K562 (cell line): ENCODE measurements around the gene CNTN5. TPM values are rescaled to one million over a fixed set of nuclear protein-coding genes. Genes with fewer than 3 reads are reported as not detected.

Experiments
- BACH1 ChIP-seq: fragments of 200-800 bp; sonication (Bioruptor generic); IDR thresholded peaks from 2 replicates; pipeline ENCODE4 v1.6.1; 2016; ENCODE audit warnings: missing genetic modification characterization, missing compliant biosample characterization
- CEBPZ ChIP-seq: fragments of 150-350 bp; IDR thresholded peaks from 2 replicates; pipeline ENCODE4 v1.6.1; 2014; ENCODE audit warnings: low read depth, mild to moderate bottlenecking, low read length, borderline replicate concordance
- HIVEP1 ChIP-seq: fragments of 250-450 bp; sonication (Bioruptor Pico); IDR thresholded peaks from 2 replicates; pipeline ENCODE4 v1.4.0; 2020; ENCODE audit warnings: mild to moderate bottlenecking
- HMGN3 ChIP-seq: IDR thresholded peaks from 2 replicates; pipeline ENCODE4 v1.6.1; 2011; ENCODE audit warnings: borderline replicate concordance, low read depth, mild to moderate bottlenecking, mixed read lengths, low read length; ENCODE audit not compliant: insufficient read length; ENCODE audit errors: extremely low read depth
- JUN ChIP-seq, 2 experiments: sonication (generic) in 1 of 2; formaldehyde crosslinking in 1 of 2; IDR thresholded peaks; 2 replicates each; pipeline versions ENCODE4 v1.6.1 to v1.8.0; 2012 to 2022; ENCODE audit warnings: borderline replicate concordance in 2 of 2, mild to moderate bottlenecking in 2 of 2, improper control_type of control experiment in 1 of 2, low read depth in 1 of 2, low read length in 1 of 2, missing genetic modification reagents in 1 of 2
- MCM7 ChIP-seq, 2 experiments: fragments of 450-650 bp; IDR thresholded peaks; 2 replicates each; pipeline ENCODE4 v1.6.1; 2016 to 2018
- USF1 ChIP-seq: sonication (generic); formaldehyde crosslinking; IDR thresholded peaks from 2 replicates; pipeline ENCODE4 v1.9.0; 2022; ENCODE audit warnings: mild to moderate bottlenecking, missing genetic modification reagents
- ZBTB7A ChIP-seq: IDR thresholded peaks from 2 replicates; pipeline ENCODE4 v1.6.1; 2011; ENCODE audit warnings: low read depth, mild to moderate bottlenecking, low read length, moderate library complexity, borderline replicate concordance; ENCODE audit not compliant: control insufficient read depth
- ZNF408 ChIP-seq: fragments of 250-450 bp; sonication (Bioruptor Pico); IDR thresholded peaks from 2 replicates; pipeline ENCODE4 v1.4.0; 2020; ENCODE audit warnings: low read depth, mild to moderate bottlenecking, moderate library complexity
- polyA plus RNA-seq, 8 experiments: library from polyadenylated mRNA; depleted of rRNA in 4 of 8; stranded (reverse) in 5 of 8; unstranded in 3 of 8; fragments of >200 nt; fragmentation: Nextera tagmentation in 2 of 8; fragmentation: Illumina TruSeq in 1 of 8; extraction: Ambion mirVana in 2 of 8; extraction: Trizol in 1 of 8; gene quantifications; 2 replicates each; pipeline versions ENCODE4 v1.2.1 to v1.2.3, GENCODE V29; 2011 to 2014; ENCODE audit warnings: inconsistent platforms in 1 of 8, missing spikeins in 1 of 8
- total RNA-seq, 7 experiments: library from RNA; depleted of rRNA in 6 of 7; stranded (reverse); fragments of >200 nt in 6 of 7; fragmentation: Illumina TruSeq in 2 of 7; extraction: Trizol in 2 of 7; gene quantifications; 2 replicates each; pipeline versions ENCODE4 v1.2.1 to v1.2.3, GENCODE V29; 2011 to 2021; ENCODE audit warnings: low replicate concordance in 1 of 7

Gene CNTN5
- total and polyA plus RNA-seq, 9 of the 15 experiments (the other 6 are each of a cell fraction or from before 2014, with no cell fraction given): 0.03 TPM; not detected in 8

- TF ChIP-seq USF1 (CRISPR knock-in tag) (no peak), MCM7 (IDR thresholded peaks at IDR 0.05) (no peak), HIVEP1 (CRISPR knock-in tag) (no peak), HMGN3 (no peak), ZNF408 (CRISPR knock-in tag) (no peak), BACH1 (tag) (no peak), CEBPZ (no peak), ZBTB7A (no peak), JUN (IDR thresholded peaks at IDR 0.05; ENCODE audit: borderline replicate concordance, low read depth, low read length) (no peak), JUN (CRISPR knock-in tag; IDR thresholded peaks at IDR 0.05; ENCODE audit: borderline replicate concordance) (no peak)
- TF ChIP-seq, all 486 proteins: peak for 0
Measured at GRCh38 chr11:99568808-99569207, 548.1 kb downstream of the CNTN5 start (continued).
